HepG2 (cell line): ENCODE results near the gene TBC1D10A. TPM values are rescaled to one million over a fixed set of nuclear protein-coding genes. Genes with fewer than 3 reads are reported as not detected.

Experiments
- ATAC-seq: fragments of 200-7000 bp; cut with Tn5 transposase; 3 replicates; pipeline ENCODE4 v1.9.1; 2020; ENCODE audit warnings: mild to moderate bottlenecking, moderate library complexity
- BruUV-seq: library from RNA; stranded (reverse); fragments of 400-500 nt; replicated peaks from 2 replicates; lab custom pipeline; 2021; lab: Mats Ljungman, UMichigan
- CTCF ChIA-PET: fragments of 300-600 bp; formaldehyde crosslinking; extraction: SDS; loops from one replicate; lab custom pipeline; 2021; ENCODE audit warnings: low total read pairs, inconsistent platforms, low intra/inter-chr PET ratio; lab: Yijun Ruan, JAX
- POLR2A ChIA-PET: fragments of 350-600 bp; sonication (Branson Sonifier 250); formaldehyde crosslinking; loops from one replicate; lab custom pipeline; 2020; ENCODE audit warnings: antibody characterized with exemption, inconsistent platforms; lab: Yijun Ruan, JAX
- DNase-seq: peaks from one replicate; pipeline ENCODE4 v3.0.0-alpha.2; 2015; ENCODE audit warnings: low spot score
- FAIRE-seq: peaks from 3 replicates; lab custom pipeline; 2011; peaks lifted over from hg19 to GRCh38; lab: Jason Lieb, UNC
- H2AFZ ChIP-seq: one replicate; pipeline ENCODE4 v1.6.1; 2011; ENCODE audit warnings: low read length, inconsistent platforms
- H3K27ac ChIP-seq: fragments of 300-600 bp; 3 replicates; pipeline ENCODE4 v1.8.0; 2011; ENCODE audit warnings: mixed run types, mild to moderate bottlenecking, mixed read lengths, low read length, inconsistent platforms; ENCODE audit not compliant: insufficient read depth; ENCODE audit errors: extremely low read length
- H3K27me3 ChIP-seq, 2 experiments: fragments of 200-600 bp in 1 of 2; 2 replicates in 1 of 2; 3 replicates in 1 of 2; pipeline versions ENCODE4 v1.6.0 to v1.8.0; 2011; ENCODE audit warnings: low read length in 2 of 2, mild to moderate bottlenecking in 2 of 2, moderate library complexity in 2 of 2, inconsistent platforms in 1 of 2; ENCODE audit not compliant: insufficient read depth in 2 of 2, control insufficient read depth in 1 of 2
- H3K36me3 ChIP-seq, 2 experiments: fragments of 200-600 bp in 1 of 2; replicated peaks in 1 of 2; 2 replicates in 1 of 2; 3 replicates in 1 of 2; pipeline versions ENCODE4 v1.5.1 to v1.8.0; 2011; ENCODE audit warnings: low read length in 2 of 2, inconsistent platforms in 1 of 2; ENCODE audit not compliant: insufficient read depth in 2 of 2, control insufficient read depth in 1 of 2
- H3K4me1 ChIP-seq: 2 replicates; pipeline ENCODE4 v1.5.1; 2012; ENCODE audit warnings: low read length, inconsistent platforms; ENCODE audit not compliant: insufficient read depth
- H3K4me2 ChIP-seq: 2 replicates; pipeline ENCODE4 v1.6.0; 2011; ENCODE audit warnings: low read depth, low read length, inconsistent platforms
- H3K4me3 ChIP-seq, 3 experiments: fragments of 200-600 bp in 1 of 3; sonication (generic), shearing (Covaris generic) in 1 of 3; replicated peaks in 1 of 3; 2 replicates each; pipeline ENCODE4 v1.5.1; 2011 to 2016; ENCODE audit warnings: low read length in 3 of 3, inconsistent platforms in 2 of 3, low read depth in 2 of 3, mild to moderate bottlenecking in 2 of 3, control low read depth in 1 of 3, mixed read lengths in 1 of 3; ENCODE audit not compliant: insufficient read depth in 1 of 3
- H3K79me2 ChIP-seq: one replicate; pipeline ENCODE4 v1.6.1; 2011; ENCODE audit warnings: low read length, inconsistent platforms; ENCODE audit not compliant: insufficient read depth
- H3K9ac ChIP-seq: 2 replicates; pipeline ENCODE4 v1.6.0; 2011; ENCODE audit warnings: mild to moderate bottlenecking, low read depth, low read length, inconsistent platforms; ENCODE audit not compliant: insufficient read depth
- H3K9me3 ChIP-seq: 2 replicates; pipeline ENCODE4 v1.5.1; 2012; ENCODE audit warnings: mild to moderate bottlenecking, low read length
- H4K20me1 ChIP-seq: 2 replicates; pipeline ENCODE4 v1.6.0; 2011; ENCODE audit warnings: inconsistent platforms, mild to moderate bottlenecking, low read length, moderate library complexity; ENCODE audit not compliant: insufficient read depth
- CBX1 ChIP-seq: IDR thresholded peaks from one replicate; pipeline ENCODE4 v1.6.1; 2016; ENCODE audit warnings: antibody characterized with exemption, low read depth
- CREM ChIP-seq, 2 experiments: sonication (generic) in 1 of 2; formaldehyde crosslinking in 1 of 2; IDR thresholded peaks; 2 replicates each; pipeline versions ENCODE4 v1.4.0 to v1.6.1; 2016 to 2020; ENCODE audit warnings: antibody characterized with exemption in 1 of 2, mild to moderate bottlenecking in 1 of 2, missing genetic modification reagents in 1 of 2
- EHMT2 ChIP-seq: fragments of 200-600 bp; sonication (generic); IDR thresholded peaks from 2 replicates; pipeline ENCODE4 v1.7.0; 2017; ENCODE audit warnings: antibody characterized with exemption, low read depth, low read length, borderline replicate concordance
- KDM3A ChIP-seq: IDR thresholded peaks from 2 replicates; pipeline ENCODE4 v1.6.1; 2018; ENCODE audit warnings: low read depth, missing compliant biosample characterization
- RARG ChIP-seq: sonication (generic); formaldehyde crosslinking; IDR thresholded peaks from 2 replicates; pipeline ENCODE4 v1.4.0; 2020; ENCODE audit warnings: low read depth, mild to moderate bottlenecking, missing genetic modification reagents
- SIX1 ChIP-seq: sonication (generic); formaldehyde crosslinking; IDR thresholded peaks from 2 replicates; pipeline ENCODE4 v1.4.0; 2020; ENCODE audit warnings: missing genetic modification reagents, borderline replicate concordance
- SNAPC4 ChIP-seq: sonication (generic); formaldehyde crosslinking; IDR thresholded peaks from 2 replicates; pipeline ENCODE4 v1.4.0; 2020; ENCODE audit warnings: mild to moderate bottlenecking, missing genetic modification reagents
- ZFP36 ChIP-seq: fragments of 150-350 bp; IDR thresholded peaks from 2 replicates; pipeline ENCODE4 v1.6.1; 2018; ENCODE audit warnings: borderline replicate concordance, low read length, low read depth; ENCODE audit not compliant: partially characterized antibody
- ZNF17 ChIP-seq: sonication (generic); formaldehyde crosslinking; IDR thresholded peaks from 2 replicates; pipeline ENCODE4 v1.5.0; 2020; ENCODE audit warnings: mild to moderate bottlenecking, missing genetic modification reagents
- WGBS: methylation state at CpG from one replicate; pipeline ENCODE4 v1.1.6; 2017; ENCODE audit warnings: low lambda C conversion rate; 5-methylcytosine and 5-hydroxymethylcytosine counted together
- in situ Hi-C: cut with HindIII; loops from 2 replicates; pipeline ENCODE4 v1.10.0; 2017; ENCODE audit warnings: low pct_unique_long_range_greater_than_20kb; ENCODE audit not compliant: extremely low pct_ligation_motif_present
- intact Hi-C: fragments of 100-400 bp; cut with micrococcal nuclease; formaldehyde crosslinking; loops from one replicate; pipeline ENCODE4 v1.10.0; 2022; ENCODE audit not compliant: unreplicated experiment
- polyA plus RNA-seq, 8 experiments: library from polyadenylated mRNA; depleted of rRNA in 3 of 8; stranded (reverse) in 7 of 8; unstranded in 1 of 8; fragments of >200 nt; fragmentation: Illumina TruSeq in 4 of 8; extraction: Trizol in 4 of 8; gene quantifications; 2 replicates each; pipeline versions ENCODE4 v1.2.1 to v1.2.3, GENCODE V29; 2011 to 2016; ENCODE audit warnings: low read depth in 4 of 8, missing spikeins in 1 of 8, mixed read lengths in 1 of 8; ENCODE audit not compliant: insufficient read depth in 1 of 8
- total RNA-seq, 5 experiments: library from RNA; depleted of rRNA; stranded (reverse); fragments of >200 nt; fragmentation: Illumina TruSeq; extraction: Trizol; gene quantifications; 2 replicates each; pipeline ENCODE4 v1.2.3, GENCODE V29; 2016; ENCODE audit warnings: low read depth in 1 of 5
- TF ChIP-seq, protein P1 (sequence below): IDR thresholded peaks from 2 replicates; pipeline ENCODE4 v1.6.1; 2016
- TF ChIP-seq, protein P2 (sequence below): conservative IDR thresholded peaks from 2 replicates; pipeline ENCODE4 v1.6.1; 2018; ENCODE audit warnings: missing genetic modification reagents
- TF ChIP-seq, protein P3 (sequence below): sonication (generic); formaldehyde crosslinking; IDR thresholded peaks from 2 replicates; pipeline ENCODE4 v1.8.0; 2022; ENCODE audit warnings: mild to moderate bottlenecking, missing genetic modification reagents

TBC1D10A gene
- total and polyA plus RNA-seq, 2 of the 13 experiments (the other 11 are each of a cell fraction or from before 2014, with no cell fraction given): 4.2 to 4.9 TPM

- TF ChIP-seq SNAPC4 (CRISPR knock-in tag): no peak
- no peak for TF ChIP-seq ZNF17 (CRISPR knock-in tag)
- TF ChIP-seq CBX1: no peak
Observed at GRCh38 chr22:30362651-30363281, 36.0 kb upstream of the TBC1D10A start (continued).

DNA sequence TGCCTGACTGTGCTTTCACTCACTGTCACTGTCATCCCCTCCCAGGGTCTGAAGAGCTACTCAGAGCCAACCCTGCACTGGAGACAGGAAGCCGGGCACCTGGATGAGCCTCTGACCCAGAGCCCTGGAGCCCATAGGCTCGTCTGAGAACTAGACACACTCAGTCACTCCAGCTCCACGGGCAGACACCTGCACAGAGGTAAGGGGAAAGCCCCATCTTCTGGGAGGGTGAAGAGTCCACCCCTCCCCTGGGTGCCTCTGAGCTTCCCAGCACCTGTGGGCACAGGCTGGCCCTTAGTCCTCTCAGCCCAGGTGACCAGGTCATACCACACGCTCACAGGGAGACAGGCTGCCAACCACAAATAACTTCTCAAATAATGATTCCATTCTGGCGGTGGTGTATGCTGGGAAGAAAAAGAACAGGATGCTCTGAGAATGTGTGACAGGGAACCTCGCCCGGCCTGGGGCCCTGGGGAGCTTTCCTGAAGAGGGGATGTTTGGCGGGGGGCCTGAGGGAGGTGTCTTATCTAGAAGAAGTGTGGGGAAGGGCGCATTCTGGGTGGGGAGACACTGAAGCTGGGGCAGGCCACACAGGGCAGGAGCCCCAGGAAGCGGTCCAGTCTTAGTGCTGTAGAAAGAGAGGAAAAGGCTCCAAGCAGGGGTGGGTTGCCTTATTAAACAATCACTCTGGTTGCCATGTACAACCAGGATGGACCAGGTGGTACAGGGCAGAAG is 35.3 kb upstream of the TBC1D10A start:
- WGBS: 81% methylated on average over 8 of the region's 10 CpGs
- Histone ChIP-seq H3K4me1 (peaks cover 11% of the 10 kb centered on the region; the same call in 1 of the 2 replicates), H3K27me3 (no peaks in the 10 kb centered on the region), H3K27ac (no peak overlapping the region), H2AFZ (no peak overlapping the region), H3K9ac (no peak overlapping the region), H3K4me3 (no peak overlapping the region), H3K9me3 (no peaks in the 10 kb centered on the region), H3K36me3 (no peaks in the 10 kb centered on the region; a peak in 1 of 5 replicates), H4K20me1 (no peaks in the 10 kb centered on the region), H3K79me2 (no peaks in the 10 kb centered on the region), H3K4me2 (no peak overlapping the region)
- intact Hi-C loops (no loop called here), in situ Hi-C loops (no loop called here)
- FAIRE-seq (no peak), ATAC-seq (no peak), DNase-seq (no peak)
- TF ChIP-seq, protein P1, sequence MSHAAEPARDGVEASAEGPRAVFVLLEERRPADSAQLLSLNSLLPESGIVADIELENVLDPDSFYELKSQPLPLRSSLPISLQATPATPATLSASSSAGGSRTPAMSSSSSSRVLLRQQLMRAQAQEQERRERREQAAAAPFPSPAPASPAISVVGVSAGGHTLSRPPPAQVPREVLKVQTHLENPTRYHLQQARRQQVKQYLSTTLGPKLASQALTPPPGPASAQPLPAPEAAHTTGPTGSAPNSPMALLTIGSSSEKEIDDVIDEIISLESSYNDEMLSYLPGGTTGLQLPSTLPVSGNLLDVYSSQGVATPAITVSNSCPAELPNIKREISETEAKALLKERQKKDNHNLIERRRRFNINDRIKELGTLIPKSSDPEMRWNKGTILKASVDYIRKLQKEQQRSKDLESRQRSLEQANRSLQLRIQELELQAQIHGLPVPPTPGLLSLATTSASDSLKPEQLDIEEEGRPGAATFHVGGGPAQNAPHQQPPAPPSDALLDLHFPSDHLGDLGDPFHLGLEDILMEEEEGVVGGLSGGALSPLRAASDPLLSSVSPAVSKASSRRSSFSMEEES: no peak
- TF ChIP-seq KDM3A (CRISPR knock-in tag) (no peak), CREM (IDR thresholded peaks at IDR 0.05) (no peak), CREM (CRISPR knock-in tag; IDR thresholded peaks at IDR 0.05) (no peak), ZFP36 (no peak), RARG (CRISPR knock-in tag) (no peak), SIX1 (CRISPR knock-in tag) (no peak), EHMT2 (no peak)
- TF ChIP-seq, protein P2, sequence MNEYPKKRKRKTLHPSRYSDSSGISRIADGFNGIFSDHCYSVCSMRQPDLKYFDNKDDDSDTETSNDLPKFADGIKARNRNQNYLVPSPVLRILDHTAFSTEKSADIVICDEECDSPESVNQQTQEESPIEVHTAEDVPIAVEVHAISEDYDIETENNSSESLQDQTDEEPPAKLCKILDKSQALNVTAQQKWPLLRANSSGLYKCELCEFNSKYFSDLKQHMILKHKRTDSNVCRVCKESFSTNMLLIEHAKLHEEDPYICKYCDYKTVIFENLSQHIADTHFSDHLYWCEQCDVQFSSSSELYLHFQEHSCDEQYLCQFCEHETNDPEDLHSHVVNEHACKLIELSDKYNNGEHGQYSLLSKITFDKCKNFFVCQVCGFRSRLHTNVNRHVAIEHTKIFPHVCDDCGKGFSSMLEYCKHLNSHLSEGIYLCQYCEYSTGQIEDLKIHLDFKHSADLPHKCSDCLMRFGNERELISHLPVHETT (CRISPR knock-in tag): no peak
- TF ChIP-seq, protein P3, sequence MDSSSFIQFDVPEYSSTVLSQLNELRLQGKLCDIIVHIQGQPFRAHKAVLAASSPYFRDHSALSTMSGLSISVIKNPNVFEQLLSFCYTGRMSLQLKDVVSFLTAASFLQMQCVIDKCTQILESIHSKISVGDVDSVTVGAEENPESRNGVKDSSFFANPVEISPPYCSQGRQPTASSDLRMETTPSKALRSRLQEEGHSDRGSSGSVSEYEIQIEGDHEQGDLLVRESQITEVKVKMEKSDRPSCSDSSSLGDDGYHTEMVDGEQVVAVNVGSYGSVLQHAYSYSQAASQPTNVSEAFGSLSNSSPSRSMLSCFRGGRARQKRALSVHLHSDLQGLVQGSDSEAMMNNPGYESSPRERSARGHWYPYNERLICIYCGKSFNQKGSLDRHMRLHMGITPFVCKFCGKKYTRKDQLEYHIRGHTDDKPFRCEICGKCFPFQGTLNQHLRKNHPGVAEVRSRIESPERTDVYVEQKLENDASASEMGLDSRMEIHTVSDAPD: no peak
- BruUV-seq: no TSS peak
- ChIA-PET CTCF (no interaction called here), POLR2A (no interaction called here)
